HG03565 (cell line): ENCODE data around the gene ASB1.

Experiments
- ATAC-seq: cut with Tn5 transposase; IDR thresholded peaks from one replicate; pipeline ENCODE4 v1.9.1; 2021; ENCODE audit warnings: mild to moderate bottlenecking, moderate library complexity; ENCODE audit not compliant: unreplicated experiment

The ASB1 gene

GRCh38 chr2:238489896-238490295 lies 63.2 kb downstream of the ASB1 start:
- no peak for ATAC-seq

- ATAC-seq, result no peak
These were observed 66.1 kb downstream of the ASB1 start for GRCh38 chr2:238492840-238493239.

- ATAC-seq, result no peak
These were observed 66.7 kb downstream of the ASB1 start for GRCh38 chr2:238493411-238493810.

- ATAC-seq, result peak; percentile 41
These were observed 67.3 kb downstream of the ASB1 start for GRCh38 chr2:238493880-238494572.

- no peak for ATAC-seq
These were observed 67.8 kb downstream of the ASB1 start for GRCh38 chr2:238494573-238494961.

GRCh38 chr2:238495422-238495821 lies 68.7 kb downstream of the ASB1 start:
- ATAC-seq, result no peak

- no peak for ATAC-seq
These were observed 70.3 kb downstream of the ASB1 start for GRCh38 chr2:238496756-238497609.

GRCh38 chr2:238497610-238498005 lies 70.9 kb downstream of the ASB1 start:
- ATAC-seq, result no peak

GRCh38 chr2:238498188-238498587 lies 71.5 kb downstream of the ASB1 start:
- ATAC-seq, result no peak

- ATAC-seq, result no peak
These were observed 72.1 kb downstream of the ASB1 start for GRCh38 chr2:238498691-238499295.

- ATAC-seq, result no peak
These were observed 73.2 kb downstream of the ASB1 start for GRCh38 chr2:238499731-238500580.

- no peak for ATAC-seq
These were observed 74.6 kb downstream of the ASB1 start for GRCh38 chr2:238501311-238501710.
